Stimulated activated CD8-positive, alpha-beta memory T cell treated with anti-CD3 and anti-CD28 coated beads, Interleukin-7, amount 100 ng/mL, for 1 hour (primary cell): Measurements from ENCODE around the gene TNS1.

ENCODE experiments used
- DNase-seq, 2 donors: peaks; one replicate each; pipeline ENCODE4 v3.0.0-alpha.2; 2020; ENCODE audit warnings: low read depth in 2 of 2

TNS1 gene

DNA sequence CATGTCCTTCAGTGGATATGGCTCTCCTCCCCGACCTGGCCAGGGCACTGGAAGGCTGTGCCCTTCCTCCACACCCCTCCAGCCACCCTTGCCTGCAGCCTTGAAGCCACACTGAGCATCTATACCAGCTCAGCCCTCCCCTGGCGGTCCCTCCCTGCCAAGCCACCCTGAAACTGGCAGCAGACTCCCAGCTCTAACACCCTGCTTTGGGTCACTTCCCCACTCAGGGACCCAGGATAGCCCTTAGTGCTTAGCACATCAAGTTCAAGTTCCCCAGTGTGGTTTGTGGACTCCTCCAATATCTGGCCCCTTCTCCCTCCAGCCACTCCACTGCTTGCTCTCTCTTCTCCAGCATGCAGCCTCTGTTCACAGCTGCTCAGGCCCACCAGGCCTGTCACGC is 89.4 kb downstream of the TNS1 start:
- no peak for DNase-seq

DNA sequence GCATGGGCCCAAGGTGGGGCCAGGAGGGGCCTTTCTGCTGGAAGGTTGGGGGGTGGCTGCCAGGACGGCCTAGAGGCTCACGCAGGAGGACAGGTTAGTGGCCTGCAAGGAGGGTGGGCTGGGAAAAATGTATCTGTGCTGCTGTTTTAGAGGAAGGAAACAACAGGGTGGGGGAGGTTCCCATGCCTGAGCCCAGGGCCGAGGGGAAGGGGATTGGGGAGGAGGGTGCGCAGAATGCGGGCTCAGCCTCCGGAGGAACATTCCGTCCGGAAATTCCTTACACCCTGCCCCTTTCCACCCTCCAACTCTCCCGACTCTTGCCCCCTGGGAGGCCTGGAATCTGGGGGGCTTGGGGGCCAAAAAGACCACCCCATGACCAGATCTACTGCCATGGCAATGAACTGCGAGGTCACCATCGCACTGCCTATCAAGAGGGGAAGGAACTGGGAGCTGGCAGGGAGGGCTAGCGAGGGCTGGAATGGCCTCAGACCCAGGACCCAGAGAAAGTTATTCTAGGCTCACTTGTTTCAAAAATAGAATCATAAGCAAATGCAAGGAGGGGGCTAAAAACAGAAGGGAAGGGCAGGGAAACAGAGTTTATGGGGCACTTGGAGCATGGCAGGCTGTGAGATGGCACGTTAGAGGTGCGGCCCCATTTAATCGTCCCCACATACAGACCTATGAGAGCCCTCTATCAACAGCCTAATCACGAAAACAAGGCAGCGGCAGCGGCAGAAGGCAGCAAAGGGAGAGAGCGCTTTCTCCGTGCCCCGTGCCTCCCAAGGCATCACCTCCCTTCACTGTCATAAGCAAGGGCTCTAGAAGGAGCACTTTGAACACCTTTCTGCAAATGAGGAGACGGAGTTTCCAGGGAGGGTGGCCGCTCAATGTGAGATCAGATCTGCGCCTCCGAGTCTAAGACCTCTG is 90.4 kb downstream of the TNS1 start:
- no peak for DNase-seq

DNA sequence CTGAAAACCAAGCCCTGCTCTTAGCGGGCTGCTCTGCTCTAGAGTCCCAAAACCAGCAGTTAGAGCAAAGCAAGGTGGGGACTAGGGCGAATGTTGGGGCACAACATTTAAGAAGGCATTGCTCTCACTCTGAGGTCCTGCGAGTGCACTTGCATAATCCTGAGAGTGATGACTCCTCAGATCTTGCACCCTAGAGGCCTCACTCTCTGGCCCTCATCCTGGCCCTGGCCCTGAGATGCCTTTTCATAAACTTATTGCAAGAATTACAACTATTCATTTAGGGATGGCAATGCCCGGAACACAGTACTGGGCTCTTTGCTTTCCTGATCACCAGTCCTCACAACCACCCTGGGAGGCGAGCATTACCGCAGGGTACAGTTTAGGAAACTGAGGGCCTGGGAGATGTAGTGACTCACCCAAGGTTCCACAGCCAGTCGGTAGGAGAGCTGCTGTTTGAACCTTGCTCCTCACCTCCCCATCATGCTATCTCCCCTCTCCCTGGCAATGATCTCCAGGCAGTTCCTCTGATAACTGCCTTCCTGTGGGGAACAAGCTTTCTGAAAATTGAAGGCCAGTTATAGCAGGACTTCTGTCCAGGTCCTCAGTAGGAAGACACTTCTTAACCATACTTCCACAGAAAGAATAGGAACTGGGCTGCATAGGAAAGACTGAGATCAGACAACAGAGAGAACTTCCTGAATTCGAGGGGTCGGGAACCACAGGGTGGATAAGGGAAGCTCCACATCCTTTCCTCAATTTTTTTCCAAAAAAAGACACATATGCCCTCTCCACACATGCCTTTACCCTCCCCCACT is 91.3 kb downstream of the TNS1 start:
- no peak for DNase-seq

DNA sequence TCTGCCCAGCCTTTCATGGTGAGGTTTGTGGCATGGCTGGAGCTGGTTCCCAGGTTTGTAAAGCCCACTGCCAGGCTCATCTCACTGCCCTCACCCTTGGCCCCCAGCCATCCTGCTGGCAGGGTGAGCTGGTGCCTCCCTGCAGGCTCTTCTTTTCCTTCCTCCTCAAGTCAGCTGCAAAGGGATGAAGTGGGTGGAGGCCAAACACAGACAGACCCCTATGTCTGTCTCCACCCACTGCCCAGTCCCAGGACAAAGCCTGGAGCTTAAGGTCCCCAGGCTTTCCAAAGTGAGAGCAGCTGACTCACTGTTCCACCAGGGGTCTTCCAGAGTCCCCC is 92.0 kb downstream of the TNS1 start:
- no peak for DNase-seq

DNA sequence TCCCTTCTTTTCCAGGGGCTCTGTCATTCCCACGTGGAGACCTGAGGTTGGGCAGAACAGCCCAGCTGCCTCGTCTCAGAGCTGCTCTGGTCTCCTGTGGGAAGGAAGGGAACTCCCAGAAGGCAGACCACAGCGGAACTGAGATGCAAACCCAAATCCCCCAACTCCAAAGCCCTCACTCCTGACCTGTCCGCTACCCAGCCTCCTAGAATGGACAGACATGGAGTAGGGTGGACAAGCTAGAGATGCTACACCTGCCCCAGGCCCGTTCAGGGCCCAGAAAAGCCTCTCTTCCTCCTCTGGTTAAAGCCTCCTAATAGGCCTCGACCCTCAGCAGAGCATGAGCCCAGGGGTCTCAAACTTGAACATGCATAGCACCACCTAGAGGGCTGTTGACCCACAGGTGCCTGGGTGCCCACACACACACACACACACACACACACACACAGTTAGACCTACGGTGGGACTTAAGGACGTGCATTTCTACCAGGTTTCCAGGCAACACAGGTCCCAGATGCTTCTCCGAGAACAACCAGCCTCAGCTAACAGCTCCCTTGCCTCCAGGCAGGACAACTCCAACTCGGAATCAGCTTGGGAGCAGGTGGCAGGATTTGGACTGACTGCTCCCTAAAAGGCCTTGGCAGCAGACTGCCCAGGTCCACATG is 93.5 kb downstream of the TNS1 start:
- DNase-seq, result no peak

DNA sequence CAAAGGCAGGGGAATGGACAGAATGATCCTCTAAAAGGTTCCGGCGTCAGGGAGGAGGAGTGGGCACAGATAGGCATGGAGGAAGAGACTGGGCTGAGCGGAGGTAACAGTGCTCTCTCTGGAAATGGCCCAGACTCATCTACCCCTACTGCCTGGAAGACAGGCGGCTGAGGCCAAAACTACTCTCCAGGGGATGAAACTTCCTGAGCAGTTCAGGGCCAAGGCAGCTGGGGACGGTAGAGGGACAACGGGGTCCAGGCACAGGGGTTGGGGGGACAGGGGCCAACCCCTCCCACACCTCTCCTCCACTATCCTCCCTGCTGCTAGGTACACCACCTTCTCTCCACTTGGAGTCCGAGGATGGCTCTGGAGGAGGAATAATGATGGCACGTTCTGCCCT is 94.3 kb downstream of the TNS1 start:
- DNase-seq, result no peak

DNA sequence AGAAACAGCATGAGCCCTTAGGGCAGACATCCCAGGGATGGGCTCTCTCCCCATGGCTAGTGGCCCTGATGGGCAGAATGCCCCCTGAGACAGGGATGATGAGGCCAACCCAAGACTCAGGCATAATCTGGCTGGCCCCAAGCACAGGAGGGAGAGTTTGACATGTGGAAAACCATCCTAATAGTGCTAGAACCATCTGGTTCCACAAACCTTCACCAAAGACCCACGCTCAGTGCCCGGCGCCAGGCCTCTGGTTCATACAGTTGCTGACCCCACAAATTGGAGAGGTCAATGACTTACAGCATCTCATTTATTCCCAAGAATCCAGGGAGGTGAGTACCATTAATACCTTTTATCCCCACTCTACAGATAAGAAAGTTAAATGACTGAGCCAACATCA is 95.5 kb downstream of the TNS1 start:
- no peak for DNase-seq

DNA sequence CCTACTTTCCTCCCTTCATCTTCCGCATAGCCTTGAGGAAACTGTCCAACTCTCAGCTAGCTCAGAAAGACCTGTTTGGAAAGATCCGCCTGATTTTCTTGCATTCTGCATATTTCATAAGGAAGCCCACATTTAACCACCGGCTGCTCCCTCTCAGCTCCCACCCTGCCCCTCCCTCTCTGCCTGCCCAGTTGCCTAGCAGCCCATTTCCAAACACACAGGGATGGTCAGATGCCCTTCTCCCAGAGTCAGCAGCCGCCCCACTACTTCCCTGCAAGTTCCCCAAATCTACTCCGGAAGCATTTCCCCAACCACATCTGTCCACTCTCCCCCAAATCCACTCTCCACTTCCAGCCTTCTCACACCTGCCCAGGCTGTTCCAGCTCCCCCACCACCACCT is 96.0 kb downstream of the TNS1 start:
- no peak for DNase-seq

DNA sequence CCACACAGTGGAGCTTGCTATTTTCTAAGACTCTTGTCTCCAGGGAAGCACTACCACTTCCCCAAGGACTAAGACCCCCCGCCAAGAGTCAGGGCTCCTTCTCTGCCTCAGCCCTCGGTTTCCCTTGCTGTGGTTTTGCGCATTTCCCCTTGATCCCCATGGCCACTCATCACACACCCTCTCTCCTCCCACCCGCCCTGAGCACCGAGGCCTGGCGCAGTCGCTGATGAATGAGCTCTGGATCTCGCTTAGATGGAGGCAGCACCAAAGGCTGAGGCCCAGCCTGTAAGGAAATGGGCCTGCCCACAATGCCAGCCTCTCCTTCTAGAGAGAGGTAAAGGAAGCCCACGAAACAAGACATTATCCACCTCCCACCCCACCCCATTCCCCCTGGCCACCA is 96.9 kb downstream of the TNS1 start:
- DNase-seq, result no peak

DNA sequence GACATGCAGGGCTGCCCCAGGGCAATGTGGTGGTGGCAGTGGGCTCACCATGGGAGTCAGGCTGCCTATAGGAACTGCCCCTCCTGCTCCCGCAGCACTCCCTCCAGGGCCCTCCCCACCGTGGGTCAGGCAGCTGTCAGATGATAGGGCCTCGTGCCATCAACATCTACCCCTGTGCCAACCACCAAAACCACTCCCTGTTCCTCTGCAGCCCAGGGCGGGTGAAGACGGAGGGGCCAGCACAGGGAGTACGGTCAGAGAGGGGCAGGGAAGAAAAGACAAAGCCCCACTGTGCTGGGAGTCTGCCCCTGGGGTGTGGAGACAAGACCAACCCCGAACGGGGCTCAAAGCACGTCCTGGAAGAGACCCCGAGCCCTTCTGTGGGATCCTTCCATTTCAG is 97.4 kb downstream of the TNS1 start:
- no peak for DNase-seq

DNA sequence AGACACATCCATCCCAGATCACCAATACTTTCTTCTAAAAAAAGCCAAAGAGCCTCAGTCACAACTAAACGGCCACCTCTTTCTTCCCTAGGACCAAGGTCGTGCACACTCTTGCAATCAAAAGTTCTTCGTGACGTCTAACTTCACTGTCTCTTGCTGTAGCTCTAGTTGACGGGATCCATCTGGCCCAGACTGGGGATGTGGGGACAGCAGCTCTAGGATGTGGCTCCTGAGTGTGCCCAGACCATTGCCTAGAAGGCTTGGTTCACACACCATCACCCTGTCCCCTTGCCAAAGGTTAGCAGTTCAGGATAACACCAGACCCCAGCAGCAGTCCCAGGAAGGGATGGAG is 98.2 kb downstream of the TNS1 start:
- DNase-seq, result no peak

DNA sequence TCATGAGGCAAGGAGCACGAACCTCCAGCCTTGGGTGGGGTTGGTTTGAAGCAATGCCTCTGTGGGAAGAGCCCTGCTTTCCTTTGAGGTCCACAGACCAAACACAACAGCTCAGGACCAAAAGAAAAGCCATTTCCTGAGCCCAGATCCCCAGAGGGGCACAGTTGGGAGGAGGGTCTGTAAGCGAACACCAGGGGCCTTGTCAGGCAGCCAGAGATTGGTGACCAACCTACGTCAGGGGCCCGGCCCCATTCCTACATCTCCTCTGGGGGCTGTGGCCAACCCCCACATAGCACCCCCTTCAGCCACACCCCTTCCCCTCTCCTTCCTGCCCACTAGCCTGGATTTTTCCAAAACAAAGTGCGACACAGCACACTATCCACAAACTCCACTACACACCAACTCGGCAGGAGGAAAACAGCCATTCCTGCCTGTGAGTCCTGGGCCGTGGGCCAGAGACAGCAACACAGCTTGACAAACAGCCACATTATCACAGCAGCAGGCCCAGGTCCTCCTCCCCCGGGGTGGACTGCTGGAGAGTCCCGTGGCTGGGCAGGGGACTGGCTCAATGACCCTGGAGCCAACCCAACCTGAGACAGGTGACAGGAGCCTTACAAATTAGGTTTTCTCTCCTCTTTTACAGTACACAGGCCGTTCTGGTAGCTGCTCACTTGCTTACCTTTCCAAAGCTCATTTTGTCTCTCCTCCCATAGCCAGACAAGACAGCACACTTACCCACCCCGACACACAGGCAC is 98.8 kb downstream of the TNS1 start:
- no peak for DNase-seq

DNA sequence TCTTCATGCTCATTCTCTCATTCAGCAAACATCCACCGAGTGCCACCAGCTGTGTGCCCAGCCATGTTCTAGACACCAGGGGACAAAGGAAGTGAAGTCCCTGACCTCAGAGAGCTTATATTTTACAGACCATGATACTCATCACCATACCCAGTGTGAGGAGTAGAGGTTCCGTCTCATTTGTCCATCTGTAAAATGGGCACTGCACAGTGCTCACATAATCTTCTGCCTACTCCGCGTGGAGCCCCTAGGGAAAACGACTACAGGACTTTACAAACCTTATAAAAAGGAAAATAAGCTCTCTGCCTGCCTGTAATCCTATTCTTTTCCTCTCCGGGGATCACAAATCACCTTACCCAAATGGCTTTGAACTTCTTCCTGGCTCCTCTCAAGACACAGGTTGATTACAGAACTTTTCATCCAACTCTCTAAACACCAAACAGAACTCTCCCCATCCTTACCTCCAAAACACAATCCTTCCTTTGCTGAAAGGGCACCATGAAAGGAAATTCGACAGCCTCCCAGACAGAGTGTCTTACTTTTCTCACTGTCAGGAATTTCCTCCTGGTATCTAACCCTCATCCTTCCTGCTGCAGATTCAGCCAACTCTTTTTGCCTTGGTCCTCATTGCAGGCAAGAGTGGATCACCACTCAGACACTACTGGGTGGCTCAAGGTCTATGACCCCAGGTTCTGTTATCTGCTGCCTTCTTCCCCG is 99.5 kb downstream of the TNS1 start:
- no peak for DNase-seq

DNA sequence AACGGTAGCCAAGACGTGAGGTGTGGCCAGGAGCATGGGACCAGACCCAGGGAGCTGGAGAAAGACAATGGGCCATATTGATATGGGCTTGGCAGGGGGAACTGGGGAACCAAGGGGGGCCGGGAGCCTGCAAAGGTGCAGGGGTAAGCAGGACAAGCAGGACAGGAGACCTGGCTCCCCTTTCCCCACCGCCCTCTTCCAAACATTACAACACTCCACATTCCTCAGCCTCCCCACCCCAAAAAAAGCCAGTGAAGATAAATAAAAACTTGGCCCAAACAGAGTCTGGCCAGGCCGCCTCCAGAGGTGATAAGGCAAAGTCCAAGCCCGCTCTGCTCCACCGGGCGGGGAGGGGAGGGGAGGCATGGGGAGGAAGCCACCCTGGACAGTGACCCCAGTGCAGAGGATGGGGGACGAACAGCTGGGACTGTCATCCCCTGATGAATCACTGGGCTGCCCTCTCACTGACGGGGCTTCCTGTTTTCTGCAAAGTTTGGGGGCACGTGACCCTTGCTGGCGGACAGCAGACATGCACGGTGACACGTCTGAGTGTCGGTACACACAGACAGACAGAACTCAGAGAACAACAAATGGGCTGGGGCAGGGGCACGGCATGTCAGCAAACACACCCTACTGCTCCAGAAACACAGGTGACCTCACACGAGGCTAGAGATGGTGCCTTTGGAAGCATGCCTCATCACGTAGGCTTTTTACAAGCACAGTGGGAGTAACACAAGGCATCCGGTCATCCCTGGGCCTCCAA is 100.2 kb downstream of the TNS1 start:
- no peak for DNase-seq

DNA sequence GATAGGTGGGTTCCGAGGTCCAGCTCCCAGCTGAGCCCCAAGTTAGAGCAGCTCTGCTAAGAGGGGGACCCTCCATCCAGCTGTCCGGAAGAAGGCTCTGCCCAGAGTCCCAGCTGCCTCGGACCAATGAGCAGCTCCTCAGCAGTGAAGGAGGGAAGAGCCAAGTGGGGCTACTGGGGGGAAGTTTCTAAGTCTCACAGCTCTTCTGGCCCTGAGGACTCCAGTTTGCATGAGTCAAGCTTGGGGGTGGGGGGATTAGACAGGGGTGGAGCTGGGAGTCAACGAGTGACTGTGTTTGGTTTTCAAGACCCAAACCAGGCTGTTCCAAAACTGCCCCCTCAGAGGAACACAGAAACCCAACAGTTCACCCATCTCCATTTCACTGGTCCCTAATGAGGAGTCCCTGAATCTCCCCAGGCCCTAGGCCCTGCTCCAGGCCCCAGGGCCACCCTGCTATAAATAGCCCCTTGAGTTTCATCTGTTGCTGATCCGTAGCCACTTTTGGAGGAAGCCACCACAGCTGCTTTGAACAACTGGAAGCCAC is 100.9 kb downstream of the TNS1 start:
- no peak for DNase-seq

DNA sequence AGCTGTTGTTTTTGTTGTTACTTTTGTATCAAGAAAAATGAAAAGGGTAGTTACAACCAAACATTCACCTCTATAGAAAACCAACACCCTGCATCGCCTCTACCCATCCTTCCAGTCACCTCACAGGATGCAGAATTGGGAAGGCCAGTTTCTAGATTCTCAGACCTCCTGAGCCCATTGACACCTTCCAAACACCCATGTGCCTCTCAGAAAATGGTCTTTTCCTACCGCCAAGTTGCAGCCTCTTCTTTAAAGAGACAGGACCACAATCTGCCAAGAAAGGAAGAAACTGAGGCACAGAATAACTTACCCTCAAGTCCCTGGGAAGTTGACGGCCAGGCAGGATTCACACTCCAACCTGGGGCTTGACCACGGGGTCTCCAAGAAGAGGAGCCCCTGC is 101.4 kb downstream of the TNS1 start:
- DNase-seq, result no peak

DNA sequence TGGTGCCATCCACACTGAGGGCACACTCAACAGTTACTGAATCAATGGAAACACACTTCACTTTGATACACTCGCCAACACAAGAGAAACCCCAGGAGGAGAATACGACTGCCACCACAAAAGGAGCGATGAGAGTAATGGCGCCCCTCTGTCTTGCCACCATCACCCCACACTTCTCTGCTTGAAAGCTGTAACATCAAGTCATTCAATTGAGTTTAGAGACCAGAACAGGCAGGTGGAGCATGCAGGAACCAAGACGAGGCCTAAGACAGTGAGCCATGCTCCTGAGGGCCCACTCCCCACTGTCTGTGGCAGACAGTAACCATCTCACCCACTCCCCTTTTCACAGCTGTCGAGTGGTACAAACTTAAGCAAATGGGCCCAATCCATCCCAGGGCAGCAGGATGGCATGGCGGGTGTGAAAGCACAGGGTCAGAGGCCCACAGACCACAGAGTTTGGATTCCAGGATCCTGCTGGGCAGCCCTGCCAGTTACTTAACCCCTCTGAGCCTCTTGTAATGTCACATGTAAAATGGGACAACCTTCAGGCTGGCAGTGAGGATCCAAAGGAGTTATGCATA is 101.9 kb downstream of the TNS1 start:
- DNase-seq, result no peak

DNA sequence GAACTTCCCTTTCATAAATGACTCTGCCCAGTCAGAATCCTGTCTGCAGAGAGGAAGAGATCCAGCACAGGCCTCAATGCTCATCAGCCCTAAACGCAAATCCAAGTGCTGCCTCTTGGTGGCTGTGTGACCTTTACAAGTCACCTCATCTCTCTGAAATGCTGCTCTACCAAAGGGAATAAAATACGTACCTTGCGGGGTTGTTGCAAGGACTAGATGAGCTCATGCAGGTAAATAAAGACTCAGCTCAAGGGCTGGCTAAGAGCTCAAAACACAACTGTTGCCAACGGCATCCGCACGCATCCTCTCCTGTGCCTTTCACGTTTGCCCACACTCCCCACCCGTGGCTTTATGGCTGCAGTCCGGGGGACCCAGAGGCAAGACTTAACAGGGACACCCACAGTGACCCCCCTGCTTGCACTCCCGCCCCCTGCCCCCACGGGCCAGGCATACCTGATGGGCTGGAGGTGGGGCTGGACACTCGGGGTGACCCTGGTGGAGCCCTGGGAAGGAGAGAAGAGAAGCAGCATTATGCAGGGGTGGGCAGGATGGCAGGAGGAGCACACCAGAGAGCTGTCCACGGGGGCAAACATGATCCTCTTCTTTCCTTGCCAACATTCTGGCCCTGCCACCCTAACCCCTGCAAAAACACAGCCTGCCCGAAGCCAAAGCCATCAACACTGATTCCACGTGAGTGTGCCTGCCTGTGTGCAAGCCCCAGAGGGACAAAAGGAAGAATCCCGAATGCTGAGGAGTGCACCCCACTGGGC is 102.6 kb downstream of the TNS1 start:
- no peak for DNase-seq
